Thyroid gland (tissue), 4 donors: ENCODE measurements around the gene OR52E4.

ENCODE experiments used
- CTCF ChIP-seq, 6 experiments: fragments of 200-600 bp in 3 of 6; fragments of 450-650 bp in 3 of 6; sonication (generic) in 3 of 6; IDR thresholded peaks; one replicate each; pipeline ENCODE4 v1.5.1; 2016 to 2019; ENCODE audit warnings: antibody characterized with exemption in 6 of 6, mild to moderate bottlenecking in 2 of 6, inconsistent platforms in 1 of 6, moderate library complexity in 1 of 6
- POLR2A ChIP-seq, 2 donors: fragments of 450-650 bp; IDR thresholded peaks; one replicate each; pipeline ENCODE4 v1.6.1; 2017; ENCODE audit warnings: antibody characterized with exemption in 2 of 2, mild to moderate bottlenecking in 2 of 2, moderate library complexity in 1 of 2

- TF ChIP-seq CTCF (IDR thresholded peaks at IDR 0.05) = no peak
- TF ChIP-seq POLR2A (IDR thresholded peaks at IDR 0.05) = no peak
Observed at GRCh38 chr11:5931061-5931460, 50.6 kb downstream of the OR52E4 start.
